Transverse colon (tissue), 4 donors: ENCODE data around the gene MED26. TPM values are rescaled to one million over a fixed set of nuclear protein-coding genes. Genes with fewer than 3 reads are reported as not detected.
"Not testable (repeated sequence)": the region's sequence is repeated elsewhere in the genome, so short reads cannot be mapped to it uniquely, and the experiment has no call there.

Experiments used
- DNase-seq: peaks from one replicate; pipeline ENCODE4 v3.0.0-alpha.2; 2019
- H3K27ac ChIP-seq, 4 donors: fragments of 200-600 bp; sonication (generic); 2 replicates each; pipeline ENCODE4 v1.5.1; 2016 to 2018; ENCODE audit warnings: inconsistent platforms in 4 of 4
- H3K27me3 ChIP-seq: fragments of 200-600 bp; sonication (generic); 2 replicates; pipeline ENCODE4 v1.5.1; 2017; ENCODE audit warnings: inconsistent platforms
- H3K36me3 ChIP-seq, 4 donors: fragments of 200-600 bp; sonication (generic); 2 replicates each; pipeline ENCODE4 v1.5.1; 2017 to 2019; ENCODE audit warnings: inconsistent platforms in 4 of 4
- H3K4me1 ChIP-seq, 4 donors: fragments of 200-600 bp; sonication (generic); 2 replicates each; pipeline ENCODE4 v1.5.1; 2017 to 2020; ENCODE audit warnings: inconsistent platforms in 4 of 4
- H3K4me3 ChIP-seq, 4 donors: fragments of 200-600 bp; sonication (generic); 1 replicate in 1 of 4; 2 replicates in 3 of 4; pipeline versions ENCODE4 v1.5.1 to v1.6.1; 2017 to 2019; ENCODE audit warnings: inconsistent platforms in 4 of 4
- H3K9me3 ChIP-seq, 2 donors: fragments of 200-600 bp; sonication (generic); 2 replicates each; pipeline ENCODE4 v1.5.1; 2017 to 2019; ENCODE audit warnings: inconsistent platforms in 2 of 2
- CTCF ChIP-seq, 5 experiments: fragments of 200-600 bp in 3 of 5; fragments of 450-650 bp in 2 of 5; sonication (generic) in 3 of 5; IDR thresholded peaks; 1 replicate in 2 of 5; 2 replicates in 3 of 5; pipeline ENCODE4 v1.5.1; 2016 to 2017; ENCODE audit warnings: antibody characterized with exemption in 5 of 5, inconsistent platforms in 3 of 5, mild to moderate bottlenecking in 2 of 5, moderate library complexity in 1 of 5
- EP300 ChIP-seq: sonication (generic); formaldehyde crosslinking; IDR thresholded peaks from one replicate; pipeline ENCODE4 v1.6.1; 2017; ENCODE audit warnings: antibody characterized with exemption, low read depth
- POLR2A ChIP-seq: fragments of 450-650 bp; IDR thresholded peaks from one replicate; pipeline ENCODE4 v1.6.1; 2016; ENCODE audit warnings: antibody characterized with exemption, mild to moderate bottlenecking, moderate library complexity
- POLR2AphosphoS5 ChIP-seq, 3 donors: sonication (generic); formaldehyde crosslinking; IDR thresholded peaks; one replicate each; pipeline ENCODE4 v1.6.1; 2016; ENCODE audit warnings: antibody characterized with exemption in 3 of 3
- WGBS, 2 donors: methylation state at CpG; one replicate each; pipeline ENCODE4 v1.1.5; 2018; ENCODE audit warnings: low coverage in 1 of 2; 5-methylcytosine and 5-hydroxymethylcytosine counted together
- in situ Hi-C, 4 donors: fragments of 200-750 bp; cut with MboI; loops; one replicate each; pipeline versions ENCODE4 v1.15.0 to v1.15.1; 2017; ENCODE audit warnings: low sequenced_read_pairs in 3 of 4, low pct_ligation_motif_present in 1 of 4, low pct_unique_long_range_greater_than_20kb in 1 of 4
- intact Hi-C: fragments of 100-400 bp; cut with DNase I; formaldehyde crosslinking; loops from one replicate; pipeline ENCODE4 v1.15.1; 2023; ENCODE audit warnings: low total_unique reads
- total RNA-seq, 4 donors: library from RNA; depleted of rRNA; stranded (reverse); fragments of >200 nt; gene quantifications; one replicate each; pipeline ENCODE4 v1.1.0, GENCODE V29; 2016

MED26 gene
- total RNA-seq, 4 donors from 2014 or later, result 7.8 to 15.0 (median 9.5) TPM

DNA sequence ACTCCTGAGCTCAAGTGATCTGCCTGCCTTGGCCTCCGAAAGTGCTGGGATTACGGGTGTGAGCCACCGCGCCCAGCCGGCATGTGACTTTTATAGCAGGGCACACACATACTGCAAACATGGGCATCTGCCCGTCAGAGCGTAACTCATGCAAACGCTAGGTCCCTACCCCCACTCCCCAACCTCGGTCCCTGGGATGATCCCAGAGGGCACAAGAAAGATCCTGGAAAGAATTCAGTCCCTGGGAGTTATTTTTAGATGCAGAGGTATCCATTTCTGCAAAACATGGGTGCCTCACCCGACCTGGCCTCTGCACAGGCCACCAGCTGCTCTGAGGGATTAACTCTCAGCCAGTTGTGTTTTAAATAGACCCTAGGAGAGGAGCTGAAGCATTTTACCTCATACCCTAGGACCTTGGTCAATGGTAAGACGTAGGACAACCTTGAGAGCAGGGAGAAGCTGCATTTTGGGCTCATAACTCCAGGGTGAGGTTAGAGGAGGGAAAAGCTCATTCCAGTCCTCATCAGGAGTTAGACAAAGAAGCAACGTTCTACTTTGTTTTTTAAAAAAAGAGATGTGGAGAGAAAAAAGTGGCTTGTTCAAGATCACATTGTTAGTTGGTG is 43.8 kb upstream of the MED26 start:
- Histone ChIP-seq H3K36me3 (no peaks in the 10 kb centered on the region), H3K4me3 (no peak overlapping the region), H3K9me3 (no peaks in the 10 kb centered on the region), H3K4me1 (peaks cover 0 to 6% (median 0%) of the 10 kb centered on the region in 4 donors), H3K27ac (no peak overlapping the region), H3K27me3 (no peaks in the 10 kb centered on the region)
- intact Hi-C loops, result no loop called here
- in situ Hi-C loops, result no loop called here
- TF ChIP-seq CTCF (IDR thresholded peaks at IDR 0.05) (no peak), POLR2A (no peak), POLR2AphosphoS5 (IDR thresholded peaks at IDR 0.05) (no peak), EP300 (no peak)
- 60 to 66% methylated on average over 1 to 11 of the region's 12 CpGs for WGBS, 2 donors
- DNase-seq, result peak; percentile 43

GRCh38 chr19:16670291-16670690 is 42.3 kb upstream of the MED26 start:
- WGBS, 2 donors, result 97 to 98% methylated on average over 13 of the region's 13 CpGs
- Histone ChIP-seq H3K36me3 (no peaks in the 10 kb centered on the region), H3K4me1 (peaks cover 0 to 6% (median 0%) of the 10 kb centered on the region in 4 donors), H3K27ac (no peak overlapping the region), H3K4me3 (no peak overlapping the region), H3K27me3 (no peaks in the 10 kb centered on the region), H3K9me3 (no peaks in the 10 kb centered on the region)
- DNase-seq, result no peak
- TF ChIP-seq CTCF (IDR thresholded peaks at IDR 0.05), result no peak
- no peak for TF ChIP-seq POLR2A
- no peak for TF ChIP-seq POLR2AphosphoS5 (IDR thresholded peaks at IDR 0.05)
- TF ChIP-seq EP300, result no peak
- in situ Hi-C loops (no loop called here), intact Hi-C loops (no loop called here)

- H3K27me3 ChIP-seq, H3K4me1 ChIP-seq, DNase-seq, H3K36me3 ChIP-seq, in situ Hi-C loops, intact Hi-C loops, H3K4me3 ChIP-seq, H3K9me3 ChIP-seq, H3K27ac ChIP-seq: not testable (repeated sequence)
- 96% methylated on average over 4 of the region's 4 CpGs; no CpG with 5 or more reads in 1 of the 2 donors for WGBS, 2 donors
Measured at GRCh38 chr19:16668702-16669101, 40.7 kb upstream of the MED26 start.

GRCh38 chr19:16668176-16668575 is 40.2 kb upstream of the MED26 start:
- Histone ChIP-seq H3K27ac (no peak overlapping the region), H3K9me3 (no peaks in the 10 kb centered on the region), H3K4me1 (peaks cover 0 to 11% (median 0%) of the 10 kb centered on the region in 4 donors), H3K4me3 (no peak overlapping the region), H3K36me3 (no peaks in the 10 kb centered on the region), H3K27me3 (no peaks in the 10 kb centered on the region)
- WGBS, 2 donors, result 95 to 99% methylated on average over 4 to 5 of the region's 5 CpGs
- intact Hi-C loops (no loop called here), in situ Hi-C loops (no loop called here)
- DNase-seq, result no peak
- TF ChIP-seq CTCF (IDR thresholded peaks at IDR 0.05) (no peak), POLR2A (no peak), POLR2AphosphoS5 (IDR thresholded peaks at IDR 0.05) (no peak), EP300 (no peak)

- WGBS, 2 donors, result 4 to 6% methylated on average over 6 to 31 of the region's 31 CpGs
- in situ Hi-C loops (no loop called here), intact Hi-C loops (no loop called here)
- H3K36me3 ChIP-seq, result no peaks in the 10 kb centered on the region
- H3K9me3 ChIP-seq, result no peaks in the 10 kb centered on the region
- peak overlapping the region; percentile 54 to 87 (median 66) for H3K4me3 ChIP-seq
- peak overlapping the region; percentile 89 to 95 (median 92) for H3K27ac ChIP-seq
- H3K27me3 ChIP-seq, result no peaks in the 10 kb centered on the region
- H3K4me1 ChIP-seq, result peaks cover 12 to 36% (median 25%) of the 10 kb centered on the region in 4 donors
- peak; percentile 56 for DNase-seq
- TF ChIP-seq POLR2AphosphoS5 (IDR thresholded peaks at IDR 0.05), result no peak
- TF ChIP-seq CTCF (IDR thresholded peaks at IDR 0.05), result no peak
- TF ChIP-seq POLR2A, result no peak
- no peak for TF ChIP-seq EP300
Measured at GRCh38 chr19:16661480-16662034, 33.6 kb upstream of the MED26 start.
